Non-pigmented ciliary epithelial cell (primary cell): Measurements from ENCODE around the gene ZNF227.
"Not testable (repeated sequence)": the region's sequence is repeated elsewhere in the genome, so short reads cannot be mapped to it uniquely, and the experiment has no call there.

Experiments
- DNase-seq: peaks from one replicate; pipeline ENCODE4 v3.0.0-alpha.2; 2010; ENCODE audit warnings: low read depth

ZNF227 gene

DNA sequence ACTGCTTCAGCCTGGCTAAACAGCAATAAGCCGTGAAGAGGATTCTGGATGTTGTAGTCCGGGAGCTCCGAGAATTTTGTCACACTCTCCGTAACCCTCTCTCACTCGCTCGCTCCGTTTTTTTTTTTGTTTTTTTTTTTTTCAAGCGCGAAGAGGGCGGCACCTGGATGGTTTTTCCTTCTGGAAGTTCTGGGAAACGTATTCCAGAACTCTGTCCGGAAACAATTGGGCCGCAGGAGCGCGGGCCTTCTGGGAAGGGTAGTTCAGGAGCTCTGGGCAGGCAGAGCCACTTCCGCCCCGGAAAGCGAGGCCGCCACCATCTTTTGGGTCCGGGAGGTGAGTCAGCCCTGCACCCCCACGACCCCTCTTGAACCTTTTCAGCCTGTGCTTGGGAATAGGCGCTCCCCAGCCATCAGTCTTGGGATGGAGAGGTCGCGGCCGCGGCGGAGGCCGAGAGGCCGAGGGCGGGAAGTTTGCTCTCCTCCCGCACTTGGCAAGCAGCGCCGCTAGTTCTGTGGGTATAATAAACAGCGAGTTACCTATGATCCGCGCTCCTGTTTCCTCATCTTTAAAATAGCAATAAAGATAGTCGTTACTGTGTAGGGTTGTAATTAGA is at the start of gene ZNF227:
TSS of gene ZNF227 (plus strand) at position 283 of the 616 bp plus-strand sequence. CDS start 5,261 bp downstream, outside the sequence.
- DNase-seq, result peak; percentile 84

DNA sequence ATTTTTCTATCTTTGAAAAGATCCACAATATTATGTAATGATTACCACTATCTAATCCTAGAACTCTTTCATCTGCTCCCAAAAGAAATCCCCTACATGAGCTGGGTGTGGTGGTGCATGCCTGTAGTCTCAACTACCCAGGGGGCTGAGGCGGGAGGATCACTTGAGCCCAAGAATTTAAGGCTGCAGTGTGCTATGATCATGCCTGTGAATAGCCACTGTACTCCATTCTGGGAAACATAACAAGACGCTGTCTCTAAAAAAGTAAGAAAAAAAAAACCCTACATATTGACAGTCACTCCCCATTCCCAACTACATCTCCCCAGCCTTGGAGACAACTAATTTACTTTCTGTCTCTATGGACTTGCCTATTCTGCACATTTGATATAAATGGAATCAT is 48.5 kb upstream of the ZNF227 start:
- DNase-seq, result no peak

DNA sequence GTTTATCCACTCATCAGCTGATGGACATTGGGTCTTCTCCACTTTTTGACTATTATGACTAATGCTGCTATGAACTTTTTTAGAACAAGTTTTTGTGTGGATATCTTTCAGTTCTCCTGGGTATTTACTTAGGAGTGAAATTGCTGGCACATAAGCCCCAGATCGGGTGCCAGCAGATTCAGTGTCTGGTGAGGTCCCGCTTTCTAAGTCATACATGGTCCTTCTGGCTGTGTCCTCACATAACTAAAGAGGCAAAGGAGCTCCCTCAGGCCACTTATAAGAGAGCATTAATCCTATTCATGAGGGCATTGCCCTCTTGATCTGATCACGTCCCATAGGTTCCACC is 48.0 kb upstream of the ZNF227 start:
- DNase-seq, result no peak

DNA sequence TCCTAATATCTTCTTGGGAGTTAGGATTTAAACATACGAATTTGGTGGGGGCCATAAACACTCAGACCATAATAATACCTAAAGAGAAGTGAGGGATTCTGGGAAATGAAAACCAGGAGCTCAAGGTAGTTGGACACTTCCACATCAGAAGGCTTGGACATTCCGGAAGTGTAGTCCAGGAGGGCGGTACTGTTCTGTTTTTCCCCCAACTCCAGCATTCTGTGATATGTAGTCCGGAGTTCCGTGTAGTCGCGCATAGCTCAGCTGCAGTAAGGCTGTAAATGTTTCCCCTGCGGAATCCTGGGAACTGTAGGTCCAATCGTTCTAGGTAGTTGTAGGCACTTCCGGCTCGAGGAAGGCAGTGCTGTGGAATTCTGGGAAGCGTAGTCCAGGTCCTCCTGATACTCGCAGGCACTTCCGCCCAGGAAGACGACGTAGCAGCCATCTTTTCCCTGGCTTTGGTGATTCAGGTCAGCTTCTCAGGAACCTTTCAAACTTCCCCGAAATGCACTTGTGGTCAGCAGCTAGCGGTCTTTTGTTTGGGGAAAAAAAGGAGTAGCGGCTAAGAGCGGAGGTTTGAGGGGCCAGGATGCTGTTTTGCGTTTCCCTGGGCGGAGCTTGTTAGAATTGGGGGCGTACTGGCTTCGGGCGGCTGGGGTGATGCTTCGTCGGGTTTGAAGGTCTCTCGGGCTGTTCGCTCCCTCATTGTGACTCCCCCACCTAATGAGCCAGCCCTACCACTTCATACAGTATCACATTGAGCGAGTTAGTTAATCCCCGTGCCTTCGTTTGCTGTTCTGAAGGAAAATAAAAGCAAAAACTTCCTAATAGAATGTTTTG is 47.4 kb upstream of the ZNF227 start, which contains the start of gene ZNF226:
TSS of gene ZNF226 (plus strand) at position 428 of the 840 bp plus-strand sequence. CDS start 4,981 bp downstream, outside the sequence.
- peak; percentile 99 for DNase-seq

DNA sequence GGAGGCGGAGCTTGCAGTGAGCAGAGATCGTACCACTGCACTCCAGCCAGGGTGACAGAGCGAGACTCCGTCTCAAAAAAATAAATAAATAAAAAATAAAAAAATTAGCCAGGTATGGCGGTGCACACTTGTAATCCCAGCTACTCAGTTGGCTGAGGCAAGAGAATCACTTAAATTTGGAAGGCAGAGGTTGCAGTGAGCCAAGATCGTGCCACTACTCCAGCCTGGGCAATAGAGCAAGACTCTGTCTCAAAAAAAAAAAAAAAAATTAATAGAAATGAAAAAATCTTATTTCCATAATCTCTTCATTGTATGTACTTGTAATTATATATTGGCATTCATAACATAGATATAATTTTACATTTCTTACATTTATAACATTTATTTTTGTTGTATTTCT is 41.7 kb upstream of the ZNF227 start:
- DNase-seq, result not testable (repeated sequence)

DNA sequence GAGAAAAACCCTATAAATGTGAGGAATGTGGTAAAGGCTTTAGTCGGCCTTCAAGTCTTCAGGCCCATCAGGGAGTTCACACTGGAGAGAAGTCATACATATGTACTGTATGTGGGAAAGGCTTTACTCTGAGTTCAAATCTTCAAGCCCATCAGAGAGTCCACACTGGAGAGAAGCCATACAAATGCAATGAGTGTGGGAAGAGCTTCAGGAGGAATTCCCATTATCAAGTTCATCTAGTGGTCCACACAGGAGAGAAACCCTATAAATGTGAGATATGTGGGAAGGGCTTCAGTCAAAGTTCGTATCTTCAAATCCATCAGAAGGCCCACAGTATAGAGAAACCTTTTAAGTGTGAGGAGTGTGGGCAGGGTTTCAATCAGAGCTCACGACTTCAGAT is 35.7 kb upstream of the ZNF227 start:
- no peak for DNase-seq

DNA sequence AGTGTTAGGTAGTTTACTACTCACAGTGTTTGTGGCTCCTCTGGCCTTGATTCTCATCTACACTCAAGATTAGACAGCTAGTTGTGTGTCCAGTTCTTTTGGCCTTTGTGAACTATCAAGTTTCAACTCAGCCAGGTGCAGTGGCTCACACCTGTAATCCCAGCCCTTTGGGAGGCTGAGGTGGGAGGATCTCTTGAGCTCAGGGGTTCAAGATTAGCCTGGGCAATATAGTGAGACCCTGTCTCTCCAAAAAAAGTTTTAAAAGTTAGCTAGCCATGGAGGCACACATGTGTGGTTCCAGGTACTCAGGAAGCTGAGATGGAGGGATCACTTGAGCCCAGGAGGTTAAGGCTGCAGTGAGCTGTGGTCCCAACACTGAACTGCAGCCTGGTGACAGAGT is 31.4 kb upstream of the ZNF227 start:
- no peak for DNase-seq

DNA sequence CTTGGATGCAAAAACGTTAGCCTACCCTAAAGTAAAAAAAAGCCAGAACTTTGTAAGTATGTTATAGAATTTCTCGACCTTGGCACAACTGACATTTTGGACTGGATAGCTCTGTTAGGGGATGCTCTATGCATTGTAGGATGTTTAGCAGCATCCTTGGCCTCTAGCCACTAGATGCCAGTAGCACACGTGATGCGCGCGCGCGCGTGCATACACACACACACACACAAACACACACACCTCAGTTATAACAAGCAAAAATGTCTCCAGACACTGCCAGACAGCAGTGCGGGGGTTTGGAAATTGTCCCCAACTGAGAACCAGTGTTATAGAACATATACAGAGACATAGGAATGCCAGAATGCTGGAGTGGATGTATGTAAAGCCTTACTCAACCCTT is 30.2 kb upstream of the ZNF227 start:
- DNase-seq, result no peak

DNA sequence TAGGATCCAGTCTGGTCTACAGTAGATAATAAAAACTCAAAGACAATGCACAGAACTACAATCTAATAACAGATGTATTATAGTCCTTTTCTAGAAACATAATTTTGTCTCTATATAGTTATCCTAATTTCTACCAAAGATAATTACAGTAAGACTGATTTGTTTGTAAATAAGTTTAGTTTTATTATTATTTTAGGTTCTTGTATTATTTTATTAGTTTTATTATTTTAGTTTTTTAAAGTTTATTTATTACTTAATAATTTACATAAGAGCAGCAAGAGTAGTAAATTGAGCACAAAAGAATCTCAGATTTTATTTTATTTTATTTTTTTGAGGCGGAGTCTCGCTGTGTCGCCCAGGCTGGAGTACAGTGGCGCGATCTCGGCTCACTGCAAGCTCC is 22.3 kb upstream of the ZNF227 start:
- no peak for DNase-seq

DNA sequence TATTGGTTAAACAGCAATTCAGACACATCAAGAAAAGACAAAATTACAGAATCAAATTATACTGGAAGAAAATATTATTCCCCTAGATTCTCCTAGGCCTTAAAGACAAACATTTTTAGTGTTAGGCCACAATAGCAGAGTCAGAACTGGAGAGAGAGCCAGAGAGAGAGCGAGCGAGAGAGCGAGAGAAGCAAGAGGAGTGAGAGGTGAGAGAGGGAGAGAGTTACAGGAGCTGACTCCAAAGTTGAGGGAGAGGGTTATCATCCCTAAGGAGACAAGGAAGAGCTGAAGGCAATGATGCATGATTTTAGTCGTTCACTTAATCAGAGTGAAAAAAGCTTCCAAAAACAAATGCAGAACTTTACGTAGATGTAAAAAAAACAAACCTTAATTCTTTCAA is 20.2 kb upstream of the ZNF227 start:
- DNase-seq, result no peak

DNA sequence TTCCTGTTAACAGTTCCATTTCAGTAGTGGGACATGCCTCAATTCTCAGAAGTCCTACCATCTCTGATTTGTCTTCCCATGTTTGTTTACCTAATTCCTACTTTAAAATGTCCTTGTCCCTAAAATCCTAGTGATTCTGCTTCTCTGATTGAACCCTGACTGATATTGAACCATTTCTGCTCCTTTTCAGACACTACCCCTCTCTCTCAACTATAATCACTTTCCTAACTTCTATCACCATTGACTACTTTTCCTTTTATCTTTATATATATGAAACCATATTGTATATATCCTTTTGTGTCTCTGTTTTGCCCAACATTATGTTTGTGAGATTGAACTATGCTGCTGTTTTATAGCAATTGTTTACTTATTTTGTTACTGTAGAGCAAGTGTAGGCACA is 15.6 kb upstream of the ZNF227 start:
- no peak for DNase-seq

DNA sequence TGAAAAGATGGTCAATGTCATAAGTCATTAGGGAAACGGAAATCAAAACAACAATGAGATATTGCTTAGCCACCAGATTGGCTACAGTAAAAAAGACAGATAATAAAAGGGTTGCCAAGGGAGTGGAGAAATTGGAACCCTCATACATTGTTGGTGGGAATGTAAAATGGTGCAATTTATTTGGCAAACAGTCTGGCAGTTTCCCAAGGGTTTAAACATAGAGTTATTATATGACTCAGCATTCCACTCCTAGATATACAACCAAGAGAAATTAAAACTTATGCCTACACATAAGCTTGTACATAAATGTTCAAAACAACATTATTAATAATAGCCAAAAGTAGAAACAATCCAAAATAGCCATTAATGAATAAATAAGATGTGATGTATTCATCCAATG is 9.9 kb upstream of the ZNF227 start:
- no peak for DNase-seq

DNA sequence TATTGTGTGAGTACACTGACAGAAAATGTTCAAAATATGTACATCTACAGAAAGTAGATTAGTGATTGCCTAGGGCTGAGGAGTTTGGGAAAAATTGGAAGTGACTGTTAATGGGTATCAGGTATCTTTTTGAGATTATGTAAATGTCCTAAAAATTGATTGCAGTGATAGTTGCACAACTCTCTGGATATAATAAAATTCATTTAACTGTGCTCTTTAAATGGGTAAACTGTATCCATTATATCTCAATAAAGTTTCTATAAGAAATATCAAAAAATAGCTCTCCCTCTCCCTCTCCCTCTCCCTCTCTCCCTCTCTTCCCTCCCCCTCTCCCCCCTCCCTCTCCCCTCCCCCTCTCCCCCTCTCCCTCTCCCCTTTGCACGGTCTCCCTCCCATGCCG is 9.4 kb upstream of the ZNF227 start:
- DNase-seq, result no peak

DNA sequence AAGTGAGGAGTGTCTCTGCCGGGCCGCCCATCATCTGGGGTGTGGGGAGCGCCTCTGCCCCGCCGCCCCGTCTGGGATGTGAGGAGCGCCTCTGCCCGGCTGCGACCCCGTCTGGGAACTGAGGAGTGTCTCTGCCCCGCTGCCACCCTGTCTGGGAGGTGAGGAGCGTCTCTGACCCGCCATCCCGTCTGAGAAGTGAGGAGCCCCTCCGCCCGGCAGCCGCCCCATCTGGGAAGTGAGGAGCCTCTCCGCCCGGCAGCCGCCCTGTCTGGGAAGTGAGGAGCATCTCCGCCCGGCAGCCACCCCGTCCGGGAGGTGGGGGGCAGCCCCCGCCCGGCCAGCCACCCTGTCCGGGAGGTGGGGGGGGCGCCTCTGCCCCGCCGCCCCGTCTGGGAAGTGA is 8.5 kb upstream of the ZNF227 start:
- DNase-seq, result not testable (repeated sequence)

DNA sequence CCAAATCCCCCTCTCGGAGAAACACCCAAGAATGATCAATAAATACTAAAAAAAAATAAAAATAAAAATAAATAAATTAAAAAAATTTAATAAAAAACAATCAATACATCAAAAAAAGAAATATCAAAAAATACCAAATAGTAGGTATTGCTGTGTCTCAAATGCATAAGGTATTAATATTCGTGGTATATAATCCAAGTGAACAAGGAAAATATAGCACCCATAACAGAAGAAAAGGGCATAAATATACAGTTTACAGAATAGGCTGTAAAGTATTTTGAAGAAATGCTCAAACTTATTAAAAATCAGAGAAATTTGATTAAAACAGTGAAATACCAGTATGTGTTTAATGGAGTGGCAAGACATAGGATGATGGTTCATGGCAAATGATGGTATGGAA is 7.6 kb upstream of the ZNF227 start:
- no peak for DNase-seq

DNA sequence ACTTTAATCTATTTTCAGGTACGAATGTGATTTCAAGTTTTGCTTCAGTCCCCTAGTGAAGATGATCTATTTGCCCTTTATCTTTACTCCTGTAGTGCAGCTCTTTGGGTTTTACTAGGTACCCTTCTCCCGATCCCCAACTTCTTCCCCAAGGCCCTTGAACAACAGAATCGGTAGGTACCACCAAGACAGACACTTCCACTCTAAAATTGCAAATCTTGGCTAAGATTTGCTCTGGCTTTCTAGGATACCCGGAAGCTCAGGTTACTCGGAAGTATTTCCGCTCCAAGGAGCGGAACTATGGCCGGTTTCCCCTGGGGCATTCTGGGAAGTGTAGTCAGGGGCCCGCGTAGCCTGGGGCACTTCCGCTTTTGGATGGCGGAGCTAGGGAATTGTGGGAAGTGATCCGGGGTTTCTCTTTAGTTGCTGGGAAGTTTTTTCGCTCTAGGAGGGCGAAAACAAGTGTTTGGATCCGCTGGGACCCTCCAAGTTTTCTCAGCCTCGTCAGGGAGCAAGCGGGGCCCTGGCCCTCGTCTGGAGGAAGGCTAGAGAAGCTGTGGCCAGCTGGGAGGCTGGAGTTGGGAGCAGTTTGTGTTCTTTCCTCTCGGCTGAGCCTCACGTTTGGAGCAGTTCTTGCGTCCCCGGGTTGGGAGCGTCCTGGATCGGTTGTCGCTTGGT is 5.1 kb upstream of the ZNF227 start:
- peak; percentile 67 for DNase-seq

DNA sequence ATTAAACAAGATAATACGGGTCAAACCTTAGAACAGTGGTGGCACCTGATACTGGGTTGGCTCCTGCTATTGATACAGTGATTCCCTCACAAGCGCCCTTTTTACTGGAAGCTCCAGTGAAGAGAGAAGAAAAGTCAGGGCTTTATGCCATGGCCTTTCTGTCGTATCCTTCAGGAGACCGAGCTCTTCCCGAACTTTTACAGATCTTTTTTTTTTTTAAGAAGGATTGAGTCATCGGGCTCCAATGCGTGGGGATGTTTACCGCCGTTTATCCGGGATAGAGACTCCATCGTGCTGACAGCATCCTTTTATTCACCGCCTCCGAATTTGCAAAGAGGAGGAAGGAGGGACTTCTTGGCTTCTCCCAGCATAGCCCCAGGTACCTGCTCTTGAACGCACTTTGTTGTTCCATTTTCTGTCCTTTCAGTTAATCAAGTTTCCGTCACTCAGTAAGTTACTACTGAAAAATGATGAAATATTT is 574 bp downstream of the ZNF227 start:
- DNase-seq, result no peak

DNA sequence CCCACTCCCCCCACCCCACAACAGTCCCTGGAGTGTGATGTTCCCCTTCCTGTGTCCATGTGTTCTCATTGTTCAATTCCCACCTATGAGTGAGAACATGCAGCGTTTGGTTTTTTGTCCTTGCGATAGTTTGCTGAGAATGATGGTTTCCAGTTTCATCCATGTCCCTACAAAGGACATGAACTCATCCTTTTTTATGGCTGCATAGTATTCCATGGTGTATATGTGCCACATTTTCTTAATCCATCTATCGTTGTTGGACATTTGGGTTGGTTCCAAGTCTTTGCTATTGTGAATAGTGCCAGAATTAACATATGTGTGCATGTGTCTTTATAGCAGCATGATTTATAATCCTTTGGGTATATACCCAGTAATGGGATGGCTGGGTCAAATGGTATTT is 7.6 kb downstream of the ZNF227 start:
- not testable (repeated sequence) for DNase-seq

DNA sequence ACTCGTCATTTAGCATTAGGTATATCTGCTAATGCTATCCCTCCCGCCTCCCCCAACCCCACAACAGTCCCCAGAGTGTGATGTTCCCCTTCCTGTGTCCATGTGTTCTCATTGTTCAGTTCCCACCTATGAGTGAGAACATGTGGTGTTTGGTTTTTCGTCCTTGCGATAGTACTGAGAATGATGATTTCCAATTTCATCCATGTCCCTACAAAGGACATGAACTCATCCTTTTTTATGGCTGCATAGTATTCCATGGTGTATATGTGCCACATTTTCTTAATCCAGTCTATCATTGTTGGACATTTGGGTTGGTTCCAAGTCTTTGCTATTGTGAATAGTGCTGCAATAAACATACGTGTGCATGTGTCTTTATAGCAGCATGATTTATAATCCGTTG is 8.4 kb downstream of the ZNF227 start:
- not testable (repeated sequence) for DNase-seq

DNA sequence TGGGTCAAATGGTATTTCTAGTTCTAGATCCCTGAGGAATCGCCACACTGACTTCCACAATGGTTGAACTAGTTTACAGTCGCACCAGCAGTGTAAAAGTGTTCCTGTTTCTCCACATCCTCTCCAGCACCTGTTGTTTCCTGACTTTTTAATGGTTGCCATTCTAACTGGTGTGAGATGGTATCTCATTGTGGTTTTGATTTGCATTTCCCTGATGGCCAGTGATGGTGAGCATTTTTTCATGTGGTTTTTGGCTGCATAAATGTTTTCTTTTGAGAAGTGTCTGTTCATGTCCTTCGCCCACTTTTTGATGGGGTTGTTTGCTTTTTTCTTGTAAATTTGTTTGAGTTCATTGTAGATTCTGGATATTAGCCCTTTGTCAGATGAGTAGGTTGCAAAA is 9.0 kb downstream of the ZNF227 start:
- not testable (repeated sequence) for DNase-seq

DNA sequence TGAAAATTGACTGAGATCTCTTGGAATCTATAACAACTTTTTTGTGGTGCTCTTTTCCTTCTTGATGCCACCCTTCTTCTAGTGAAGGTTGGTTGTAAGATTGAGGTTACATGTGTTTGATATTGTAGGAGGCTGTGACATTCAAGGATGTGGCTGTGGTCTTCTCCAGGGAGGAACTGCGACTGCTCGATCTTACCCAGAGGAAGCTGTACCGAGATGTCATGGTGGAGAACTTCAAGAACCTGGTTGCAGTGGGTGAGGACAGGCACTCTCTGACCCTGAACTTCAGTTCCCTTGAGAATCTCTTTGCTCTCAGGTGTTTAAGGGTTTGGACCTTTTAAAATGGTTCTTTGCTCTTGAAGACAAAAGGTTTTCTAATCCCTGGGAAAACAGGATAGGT is 16.0 kb downstream of the ZNF227 start:
- DNase-seq, result no peak

DNA sequence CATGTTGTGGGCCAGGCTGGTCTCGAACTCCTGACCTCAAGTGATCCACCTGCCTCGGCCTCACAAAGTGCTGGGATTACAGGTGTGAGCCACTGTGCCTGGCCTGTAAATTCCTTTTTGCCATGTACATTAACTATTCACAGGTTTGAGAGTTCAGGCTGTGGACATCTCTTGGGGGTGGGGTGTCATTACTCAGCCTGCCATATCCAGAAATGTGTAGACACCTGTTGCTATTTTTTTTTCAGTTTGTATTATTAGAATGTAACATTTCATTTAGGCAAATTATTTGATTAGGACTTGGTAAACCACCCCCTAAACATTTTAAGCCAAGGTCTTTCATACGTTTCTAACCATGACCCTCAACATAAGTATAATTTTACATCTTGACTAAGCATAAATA is 20.5 kb downstream of the ZNF227 start:
- no peak for DNase-seq

DNA sequence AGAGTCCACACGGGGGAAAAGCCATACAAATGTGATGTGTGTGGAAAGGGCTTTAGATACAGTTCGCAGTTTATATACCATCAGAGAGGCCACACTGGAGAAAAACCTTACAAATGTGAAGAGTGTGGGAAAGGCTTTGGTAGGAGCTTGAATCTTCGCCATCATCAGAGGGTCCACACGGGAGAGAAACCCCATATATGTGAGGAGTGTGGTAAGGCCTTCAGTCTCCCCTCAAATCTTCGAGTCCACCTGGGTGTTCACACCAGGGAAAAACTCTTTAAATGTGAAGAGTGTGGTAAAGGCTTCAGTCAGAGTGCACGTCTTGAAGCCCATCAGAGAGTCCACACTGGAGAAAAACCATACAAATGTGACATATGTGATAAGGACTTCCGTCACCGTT is 24.1 kb downstream of the ZNF227 start:
- DNase-seq, result no peak
